Peyer's patch (tissue), 4 donors: ENCODE data around the gene USPL1.

Experiments
- CTCF ChIP-seq, 6 experiments: fragments of 450-650 bp in 4 of 6; fragments of 200-600 bp in 2 of 6; sonication (generic) in 1 of 6; IDR thresholded peaks; one replicate each; pipeline ENCODE4 v1.5.1; 2017 to 2019; ENCODE audit warnings: antibody characterized with exemption in 6 of 6, mild to moderate bottlenecking in 3 of 6, moderate library complexity in 1 of 6
- POLR2A ChIP-seq, 2 donors: fragments of 450-650 bp; IDR thresholded peaks; one replicate each; pipeline ENCODE4 v1.5.1; 2017; ENCODE audit warnings: antibody characterized with exemption in 2 of 2, mild to moderate bottlenecking in 2 of 2, moderate library complexity in 2 of 2

DNA sequence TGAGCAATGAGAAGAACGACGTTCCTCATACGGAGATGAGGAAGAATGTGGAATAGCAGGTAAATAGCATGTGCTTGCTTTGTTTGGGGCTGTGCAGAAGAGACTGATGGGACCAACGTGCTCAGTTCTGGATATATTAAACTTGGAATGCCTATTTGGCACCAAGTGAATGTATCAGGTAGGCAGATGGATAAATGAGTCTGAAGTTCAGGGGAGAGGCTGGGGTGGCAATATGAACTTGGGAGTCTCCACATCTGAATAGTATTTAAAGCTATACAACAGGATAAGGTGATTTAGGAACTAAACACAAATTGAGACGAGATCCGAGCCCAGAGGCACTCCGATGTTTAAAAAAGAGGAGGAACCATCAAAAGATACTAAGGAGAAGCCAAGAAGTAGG is 12.7 kb upstream of the USPL1 start:
- TF ChIP-seq CTCF (IDR thresholded peaks at IDR 0.05) (no peak), POLR2A (IDR thresholded peaks at IDR 0.05) (no peak)
